Ureter (tissue), 1 donor: ENCODE data around the gene VWA8. TPM values are rescaled to one million over a fixed set of nuclear protein-coding genes. Genes with fewer than 3 reads are reported as not detected.
"Not testable (repeated sequence)": the region's sequence is repeated elsewhere in the genome, so short reads cannot be mapped to it uniquely, and the experiment has no call there.

ENCODE experiments used
- DNase-seq: peaks from one replicate; pipeline ENCODE4 v3.0.0-alpha.2; 2020; ENCODE audit warnings: low spot score
- total RNA-seq: library from RNA; stranded (reverse); gene quantifications from one replicate; pipeline ENCODE4 v1.2.4, GENCODE V29; 2023
- donor health status: DM: yes; HTN: yes; CAD: no.

VWA8 gene
- total RNA-seq, 1 donor from 2014 or later, result 40.4 TPM

- not testable (repeated sequence) for DNase-seq
Observed at GRCh38 chr13:41922894-41923293, 38.0 kb downstream of the VWA8 start.

DNA sequence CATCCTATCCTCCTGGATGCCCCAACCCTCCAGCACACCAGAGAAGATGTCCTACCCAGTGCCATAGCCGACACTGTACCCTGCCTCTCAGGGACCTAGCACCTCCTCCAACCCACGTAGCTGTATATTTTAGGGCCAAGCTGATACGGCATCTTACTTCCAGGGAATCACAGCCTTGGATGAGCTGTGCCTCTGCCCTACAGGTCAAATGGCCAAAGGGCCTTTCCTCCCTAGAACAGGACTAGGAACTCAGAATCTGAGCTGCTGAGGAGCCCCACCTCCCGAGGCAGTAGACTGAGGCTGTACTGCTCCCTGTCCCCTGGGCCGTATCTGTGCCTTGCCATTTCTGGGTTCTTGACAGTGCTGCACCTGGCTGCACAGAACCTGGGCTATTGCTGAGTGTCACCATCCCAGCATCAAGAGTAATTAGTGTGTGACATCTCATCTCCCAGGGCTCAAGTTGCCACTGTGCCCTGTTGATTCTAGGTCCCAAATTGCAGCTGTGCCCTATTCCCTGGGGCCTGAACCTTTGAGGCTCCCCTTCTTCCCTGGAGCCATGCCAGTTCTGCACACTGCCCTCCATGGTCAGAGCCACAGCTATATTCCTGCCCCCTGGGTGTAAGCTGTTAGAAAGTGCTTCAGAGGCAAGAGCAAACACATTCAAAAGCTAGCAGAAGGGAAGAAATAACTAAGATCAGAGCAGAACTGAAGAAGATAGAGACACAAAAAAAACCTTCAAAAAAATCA, 41.0 kb downstream of the VWA8 start:
- no peak for DNase-seq

DNA sequence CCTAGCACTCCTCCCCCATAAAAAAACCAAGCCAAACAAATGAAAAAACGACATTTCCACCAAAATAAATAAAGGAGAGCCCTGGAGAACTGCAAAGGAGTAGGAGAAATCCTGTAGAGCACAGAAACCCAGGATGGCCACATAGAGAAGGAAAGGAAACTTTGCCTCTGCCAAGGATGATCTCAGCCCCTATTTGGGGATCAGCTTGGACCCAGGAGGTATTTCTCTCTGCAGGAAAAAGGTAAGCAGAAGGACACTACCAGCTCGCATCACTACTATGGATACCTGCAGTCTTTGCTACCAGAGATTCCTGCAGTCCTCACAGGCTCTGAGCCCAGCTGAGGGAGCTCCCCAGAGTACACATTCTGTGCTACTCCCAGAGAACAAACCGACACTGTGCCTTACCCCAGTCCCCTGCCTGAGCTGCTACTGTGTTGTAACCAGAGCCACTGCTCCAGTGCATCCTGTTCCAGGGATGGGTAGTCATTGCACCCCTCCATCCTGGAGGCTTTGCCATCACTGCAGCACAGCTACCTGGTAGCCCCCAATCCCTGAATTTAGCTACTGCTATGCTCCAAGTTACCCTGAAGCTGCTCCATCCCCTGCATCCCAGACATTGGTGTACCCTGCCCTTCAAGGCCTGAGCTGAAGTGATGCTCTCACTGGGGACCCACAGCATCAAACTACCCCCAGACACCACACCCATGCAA, 41.7 kb downstream of the VWA8 start:
- DNase-seq, result no peak

- DNase-seq, result no peak
Observed at GRCh38 chr13:41917641-41918040, 43.3 kb downstream of the VWA8 start.

DNA sequence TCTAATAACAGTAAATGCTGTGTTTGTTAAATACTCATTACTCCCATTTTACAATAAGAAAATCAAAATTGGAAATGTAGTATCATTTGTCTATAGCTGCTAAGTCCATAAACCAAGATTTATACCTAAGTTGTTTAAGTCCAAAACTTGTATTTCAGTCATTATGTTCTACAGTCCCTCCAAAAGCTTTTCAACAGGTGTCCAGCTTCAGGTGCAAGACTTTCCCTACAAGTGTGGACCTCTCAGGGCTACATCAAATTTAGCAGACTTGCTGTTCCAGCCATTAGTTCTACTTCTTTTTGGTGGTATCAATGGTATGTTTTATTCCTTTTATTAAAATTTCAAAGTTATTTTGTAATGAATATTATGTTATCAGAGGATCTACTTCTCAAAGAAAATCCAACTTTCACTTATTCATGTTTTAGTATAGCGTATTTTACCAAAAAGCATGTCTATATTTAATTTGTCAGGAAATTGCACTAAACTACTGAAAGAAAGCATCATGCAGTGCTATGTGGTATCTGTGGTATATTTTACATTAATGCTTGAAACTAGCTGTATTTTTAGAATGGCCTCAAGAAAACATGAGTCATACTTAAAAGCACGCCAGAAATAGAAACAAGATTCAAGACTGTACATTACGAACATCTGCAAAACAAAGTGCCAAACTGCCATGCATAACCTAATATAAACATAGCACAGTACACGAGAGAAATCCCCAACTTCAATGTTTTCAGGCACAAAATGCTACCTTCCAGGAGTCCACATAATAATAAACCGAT, 44.5 kb downstream of the VWA8 start:
- DNase-seq, result no peak

GRCh38 chr13:41915081-41915480, 45.8 kb downstream of the VWA8 start:
- no peak for DNase-seq

GRCh38 chr13:41914552-41914951, 46.4 kb downstream of the VWA8 start:
- no peak for DNase-seq

GRCh38 chr13:41909506-41909905, 51.4 kb downstream of the VWA8 start:
- DNase-seq, result no peak

DNA sequence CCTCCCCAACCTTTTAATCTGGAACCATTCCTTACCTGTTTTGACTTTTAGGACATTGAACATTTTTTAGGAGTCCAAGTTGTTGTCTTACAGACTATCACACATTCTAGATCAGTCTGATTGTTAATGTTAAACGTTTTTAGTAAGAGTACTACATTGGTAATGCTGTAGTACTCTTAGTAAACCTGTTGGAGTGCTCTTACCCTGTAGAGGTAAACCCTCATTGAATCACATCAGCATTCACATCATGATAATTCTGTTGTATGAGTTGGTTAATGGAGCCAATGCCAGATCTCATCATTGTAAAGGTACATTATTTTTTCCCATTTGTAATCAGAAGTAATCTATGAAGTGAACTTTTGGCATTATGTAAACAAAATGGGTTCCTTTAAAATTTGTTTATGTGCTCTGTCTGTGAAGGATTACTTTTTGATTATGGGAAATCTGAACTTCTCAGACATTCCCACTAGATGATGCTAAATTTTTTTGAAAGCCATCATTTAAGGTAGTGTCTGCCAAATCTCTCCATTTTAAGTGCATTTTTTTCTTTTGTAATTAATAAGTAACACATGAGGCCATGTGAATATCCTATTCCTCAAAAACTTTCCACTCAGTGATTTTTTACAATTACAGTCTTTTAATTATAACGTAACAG, 55.2 kb downstream of the VWA8 start:
- DNase-seq, result no peak

GRCh38 chr13:41900918-41901317, 60.0 kb downstream of the VWA8 start:
- DNase-seq, result no peak

- DNase-seq, result not testable (repeated sequence)
Observed at GRCh38 chr13:41898411-41898810, 62.5 kb downstream of the VWA8 start.

GRCh38 chr13:41897126-41897525, 63.8 kb downstream of the VWA8 start:
- DNase-seq, result no peak

- no peak for DNase-seq
Observed at GRCh38 chr13:41895478-41895877, 65.4 kb downstream of the VWA8 start.

- no peak for DNase-seq
Observed at GRCh38 chr13:41891119-41891518, 69.8 kb downstream of the VWA8 start.

- no peak for DNase-seq
Observed at GRCh38 chr13:41883147-41883546, 77.8 kb downstream of the VWA8 start.

GRCh38 chr13:41881890-41882289, 79.0 kb downstream of the VWA8 start:
- DNase-seq, result not testable (repeated sequence)

- no peak for DNase-seq
Observed at GRCh38 chr13:41880966-41881365, 79.9 kb downstream of the VWA8 start.

DNA sequence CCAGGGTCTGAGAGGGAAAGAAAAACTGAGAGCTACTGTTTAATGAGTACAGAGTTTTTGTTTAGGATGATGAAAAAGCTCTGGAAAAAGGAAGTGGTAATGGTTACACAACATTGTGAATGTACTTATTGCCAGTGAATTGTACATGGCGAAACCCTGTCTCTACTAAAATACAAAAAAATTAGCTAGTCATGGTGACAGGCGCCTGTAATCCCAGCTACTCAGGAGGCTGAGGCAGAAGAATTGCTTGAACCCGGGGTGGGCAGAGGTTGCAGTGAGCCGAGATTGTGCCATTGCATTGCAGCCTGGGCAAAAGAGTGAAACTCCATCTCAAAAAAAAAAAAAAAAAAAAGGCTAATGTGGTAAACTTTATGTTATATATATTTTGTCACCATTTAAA, 96.3 kb downstream of the VWA8 start:
- DNase-seq, result no peak

DNA sequence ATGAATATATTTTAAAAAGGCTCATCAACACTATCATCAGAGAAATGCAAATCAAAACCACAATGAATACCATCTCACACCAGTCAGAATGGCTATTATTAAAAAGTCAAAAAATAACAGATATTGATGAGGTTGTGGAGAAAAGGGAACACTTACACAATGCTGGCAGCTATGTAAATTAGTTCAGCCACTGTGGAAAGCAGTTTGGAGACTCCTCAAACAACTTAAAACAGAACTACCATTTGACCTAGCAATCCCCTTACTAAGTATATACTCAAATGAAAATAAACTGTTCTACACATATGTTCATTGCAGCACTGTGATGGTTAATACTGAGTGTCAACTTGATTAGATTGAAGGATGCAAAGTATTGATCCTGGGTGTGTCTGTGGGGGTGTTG, 98.2 kb downstream of the VWA8 start:
- DNase-seq, result not testable (repeated sequence)

- DNase-seq, result no peak
Observed at GRCh38 chr13:41859565-41859964, 101.3 kb downstream of the VWA8 start.

GRCh38 chr13:41858780-41859179, 102.1 kb downstream of the VWA8 start:
- no peak for DNase-seq

DNA sequence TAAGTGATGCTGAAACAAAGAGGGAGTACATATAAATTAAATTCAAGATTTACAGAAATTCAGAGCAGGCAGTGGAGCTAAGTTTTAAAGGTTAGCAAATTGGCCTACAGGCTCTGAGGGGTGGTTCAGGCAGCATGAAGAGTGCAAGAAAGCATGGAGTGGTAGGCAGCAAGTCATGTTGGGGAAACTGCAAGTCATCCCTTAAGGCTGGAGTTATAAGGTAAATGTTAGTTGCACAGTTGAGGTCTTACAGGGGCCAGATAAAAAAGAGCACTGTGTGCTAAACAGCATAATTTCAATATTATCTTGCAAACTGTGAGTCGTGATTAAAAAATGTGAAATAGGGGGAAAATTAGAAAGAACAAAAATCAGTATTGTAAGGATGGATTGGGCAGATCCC, 106.2 kb downstream of the VWA8 start:
- no peak for DNase-seq
